CD14-positive monocyte (primary cell): ENCODE measurements around the gene DBR1. TPM values are rescaled to one million over a fixed set of nuclear protein-coding genes. Genes with fewer than 3 reads are reported as not detected.

Experiments used
- DNase-seq, 3 donors: peaks; one replicate each; pipeline ENCODE4 v3.0.0-alpha.2; 2011 to 2022
- H2AFZ ChIP-seq: 2 replicates; pipeline ENCODE4 v1.6.0; 2012; ENCODE audit warnings: mild to moderate bottlenecking, low read depth, low read length, inconsistent platforms; ENCODE audit not compliant: insufficient read depth, poor library complexity, severe bottlenecking
- H3K27ac ChIP-seq, 2 donors: 1 replicate in 1 of 2; 2 replicates in 1 of 2; pipeline ENCODE4 v1.5.1; 2012 to 2013; ENCODE audit warnings: low read length in 2 of 2, control low read depth in 1 of 2, inconsistent platforms in 1 of 2, low read depth in 1 of 2, mild to moderate bottlenecking in 1 of 2
- H3K27me3 ChIP-seq, 2 donors: one replicate each; pipeline versions ENCODE4 v1.6.0 to v1.6.1; 2011 to 2013; ENCODE audit warnings: low read length in 2 of 2; ENCODE audit not compliant: control insufficient read depth in 2 of 2, insufficient read depth in 2 of 2
- H3K36me3 ChIP-seq, 2 donors: replicated peaks in 1 of 2; 1 replicate in 1 of 2; 2 replicates in 1 of 2; pipeline versions ENCODE4 v1.5.1 to v1.6.1; 2012 to 2013; ENCODE audit warnings: low read length in 2 of 2, control low read depth in 1 of 2, inconsistent platforms in 1 of 2, mild to moderate bottlenecking in 1 of 2; ENCODE audit not compliant: insufficient read depth in 2 of 2, control insufficient read depth in 1 of 2
- H3K4me1 ChIP-seq, 2 donors: 1 replicate in 1 of 2; 2 replicates in 1 of 2; pipeline versions ENCODE4 v1.5.1 to v1.6.1; 2012 to 2013; ENCODE audit warnings: low read length in 2 of 2, control low read depth in 1 of 2, inconsistent platforms in 1 of 2, mild to moderate bottlenecking in 1 of 2, moderate library complexity in 1 of 2; ENCODE audit not compliant: insufficient read depth in 2 of 2, control insufficient read depth in 1 of 2
- H3K4me2 ChIP-seq: replicated peaks from 2 replicates; pipeline ENCODE3; 2012; ENCODE audit warnings: low read length, moderate library complexity, mild to moderate bottlenecking; ENCODE audit not compliant: poor library complexity, severe bottlenecking; ENCODE audit errors: extremely low read depth
- H3K4me3 ChIP-seq, 3 experiments: fragments of 200-600 bp in 1 of 3; sonication (generic) in 1 of 3; replicated peaks in 1 of 3; 1 replicate in 2 of 3; 2 replicates in 1 of 3; pipeline ENCODE4 v1.5.1; 2011 to 2013; ENCODE audit warnings: low read length in 3 of 3, mild to moderate bottlenecking in 3 of 3, control low read depth in 2 of 3, low read depth in 2 of 3, inconsistent platforms in 1 of 3, moderate library complexity in 1 of 3
- H3K79me2 ChIP-seq: 2 replicates; pipeline ENCODE4 v1.6.0; 2012; ENCODE audit warnings: mild to moderate bottlenecking, control low read depth, inconsistent platforms, low read length, moderate library complexity; ENCODE audit not compliant: insufficient read depth
- H3K9ac ChIP-seq: 2 replicates; pipeline ENCODE4 v1.6.0; 2017; ENCODE audit warnings: low read length, mild to moderate bottlenecking; ENCODE audit not compliant: insufficient read depth, poor library complexity, severe bottlenecking
- H3K9me3 ChIP-seq, 2 donors: replicated peaks in 1 of 2; 1 replicate in 1 of 2; 2 replicates in 1 of 2; pipeline versions ENCODE4 v1.5.1 to v1.6.1; 2012 to 2013; ENCODE audit warnings: low read length in 2 of 2, control low read depth in 1 of 2; ENCODE audit not compliant: control insufficient read depth in 1 of 2, insufficient read depth in 1 of 2
- H4K20me1 ChIP-seq: 2 replicates; pipeline ENCODE4 v1.6.0; 2012; ENCODE audit warnings: mild to moderate bottlenecking, low read length, control low read depth, moderate library complexity; ENCODE audit not compliant: insufficient read depth
- H3K27ac Mint-ChIP-seq, 7 donors: one replicate each; pipeline ENCODE4 v1.8.0; 2020; ENCODE audit warnings: mild to moderate bottlenecking in 7 of 7, mixed read lengths in 7 of 7, moderate library complexity in 6 of 7, inconsistent platforms in 2 of 7
- H3K27me3 Mint-ChIP-seq, 3 donors: one replicate each; pipeline ENCODE4 v1.8.0; 2021 to 2022; ENCODE audit warnings: low read depth in 3 of 3, mild to moderate bottlenecking in 3 of 3, mixed read lengths in 3 of 3, moderate library complexity in 3 of 3, inconsistent platforms in 1 of 3
- H3K36me3 Mint-ChIP-seq, 2 donors: one replicate each; pipeline ENCODE4 v1.8.0; 2020; ENCODE audit warnings: mixed read lengths in 2 of 2, inconsistent platforms in 1 of 2, mild to moderate bottlenecking in 1 of 2
- H3K4me1 Mint-ChIP-seq: one replicate; pipeline ENCODE4 v1.8.0; 2020; ENCODE audit warnings: mild to moderate bottlenecking, mixed read lengths
- H3K4me3 Mint-ChIP-seq, 2 donors: one replicate each; pipeline ENCODE4 v1.8.0; 2020; ENCODE audit warnings: mild to moderate bottlenecking in 2 of 2, mixed read lengths in 2 of 2, moderate library complexity in 1 of 2
- H3K9me3 Mint-ChIP-seq, 7 donors: one replicate each; pipeline ENCODE4 v1.8.0; 2020 to 2022; ENCODE audit warnings: mixed read lengths in 7 of 7, mild to moderate bottlenecking in 6 of 7, moderate library complexity in 6 of 7, inconsistent platforms in 2 of 7
- WGBS: methylation state at CpG from one replicate; pipeline ENCODE4 v1.1.5; 2013; ENCODE audit warnings: missing lambda C conversion rate; ENCODE audit not compliant: insufficient coverage; 5-methylcytosine and 5-hydroxymethylcytosine counted together
- intact Hi-C, 2 donors: fragments of 100-400 bp; cut with micrococcal nuclease; formaldehyde crosslinking; loops; one replicate each; pipeline versions ENCODE4 v1.15.0 to v1.15.1; 2023
- polyA plus RNA-seq, 3 donors: library from polyadenylated mRNA; depleted of rRNA in 1 of 3; unstranded in 2 of 3; stranded (reverse) in 1 of 3; fragments of 300-500 nt in 2 of 3; fragments of >200 nt in 1 of 3; fragmentation: Illumina TruSeq in 2 of 3; gene quantifications; 1 replicate in 2 of 3; 2 replicates in 1 of 3; pipeline ENCODE4 v1.2.3, GENCODE V29; 2012 to 2021
- TF ChIP-seq, protein P1 (sequence below): fragments of 200-600 bp; IDR thresholded peaks from one replicate; pipeline ENCODE4 v1.8.0; 2022; ENCODE audit warnings: antibody characterized with exemption, mild to moderate bottlenecking

The DBR1 gene
- polyA plus RNA-seq, 3 donors: 4.8 to 7.5 (median 5.6) TPM

GRCh38 chr3:138187296-138188012, 12.7 kb upstream of the DBR1 start, which contains the start of gene ARMC8:
Gene ARMC8 (plus strand): TSS chr3:138187301. CDS start chr3:138187555, 254 bp downstream.
- Mint-ChIP-seq H3K4me3 (peak within 1 kb of the TSS; percentile 92 to 96), H3K9me3 (no peaks in the 10 kb centered on the region), H3K27me3 (peaks cover 3 to 10% (median 4%) of the 10 kb centered on the region in 3 donors), H3K36me3 (peaks cover 12% of the 10 kb centered on the region in 2 donors), H3K4me1 (peaks cover 30% of the 10 kb centered on the region), H3K27ac (peak within 1 kb of the TSS; percentile 90 to 99 (median 98))
- intact Hi-C loops: loop anchor here (5.0 kb wide), 2 partner anchors 35 to 55 kb away; partner anchors contain the start of gene A4GNT (in 1 of the 2)
- peaks cover 53% of the 10 kb centered on the region for H3K79me2 ChIP-seq
- H3K36me3 ChIP-seq: peaks cover 6 to 8% of the 10 kb centered on the region in 2 donors
- peak in 1 of 3 donors; percentile 18 for DNase-seq
- peaks cover 0 to 2% of the 10 kb centered on the region in 2 donors for H3K27me3 ChIP-seq
- peaks cover 13 to 28% of the 10 kb centered on the region in 2 donors for H3K4me1 ChIP-seq
- H3K9ac ChIP-seq: peak within 1 kb of the TSS; percentile 96
- TF ChIP-seq, protein P1, sequence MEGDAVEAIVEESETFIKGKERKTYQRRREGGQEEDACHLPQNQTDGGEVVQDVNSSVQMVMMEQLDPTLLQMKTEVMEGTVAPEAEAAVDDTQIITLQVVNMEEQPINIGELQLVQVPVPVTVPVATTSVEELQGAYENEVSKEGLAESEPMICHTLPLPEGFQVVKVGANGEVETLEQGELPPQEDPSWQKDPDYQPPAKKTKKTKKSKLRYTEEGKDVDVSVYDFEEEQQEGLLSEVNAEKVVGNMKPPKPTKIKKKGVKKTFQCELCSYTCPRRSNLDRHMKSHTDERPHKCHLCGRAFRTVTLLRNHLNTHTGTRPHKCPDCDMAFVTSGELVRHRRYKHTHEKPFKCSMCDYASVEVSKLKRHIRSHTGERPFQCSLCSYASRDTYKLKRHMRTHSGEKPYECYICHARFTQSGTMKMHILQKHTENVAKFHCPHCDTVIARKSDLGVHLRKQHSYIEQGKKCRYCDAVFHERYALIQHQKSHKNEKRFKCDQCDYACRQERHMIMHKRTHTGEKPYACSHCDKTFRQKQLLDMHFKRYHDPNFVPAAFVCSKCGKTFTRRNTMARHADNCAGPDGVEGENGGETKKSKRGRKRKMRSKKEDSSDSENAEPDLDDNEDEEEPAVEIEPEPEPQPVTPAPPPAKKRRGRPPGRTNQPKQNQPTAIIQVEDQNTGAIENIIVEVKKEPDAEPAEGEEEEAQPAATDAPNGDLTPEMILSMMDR: no peak
- H2AFZ ChIP-seq: peak within 1 kb of the TSS; percentile 94
- H3K9me3 ChIP-seq: no peaks in the 10 kb centered on the region
- H3K4me3 ChIP-seq: peak within 1 kb of the TSS; percentile 64 to 97 (median 95)
- peak within 1 kb of the TSS; percentile 81 to 95 for H3K27ac ChIP-seq
- peaks cover 15% of the 10 kb centered on the region for H4K20me1 ChIP-seq
- H3K4me2 ChIP-seq: peak within 1 kb of the TSS; percentile 92
- under 1% methylated on average over 48 of the region's 59 CpGs for WGBS

DNA sequence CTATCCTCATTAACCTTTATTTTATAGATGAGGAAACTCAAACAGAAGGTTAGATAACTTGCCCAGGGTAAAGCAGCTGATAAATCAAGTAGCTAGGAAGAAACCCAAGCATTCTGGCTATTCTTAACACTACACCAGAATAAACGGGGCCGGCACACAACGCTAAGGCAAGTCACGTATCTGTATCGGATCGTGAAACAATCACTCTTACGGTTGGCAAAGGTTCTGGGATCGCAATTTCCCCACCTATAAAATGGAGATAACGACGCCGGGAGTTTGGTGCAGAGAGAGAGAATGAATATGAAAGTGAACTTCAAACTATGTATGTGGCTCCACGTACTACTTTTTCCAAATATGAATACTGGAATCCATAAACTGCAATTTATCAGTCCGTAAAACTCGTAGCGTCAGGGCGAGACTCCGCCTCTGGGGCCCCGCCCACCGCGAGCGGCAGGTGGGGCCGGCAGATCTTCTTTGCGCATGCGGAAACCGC, 12.1 kb upstream of the DBR1 start:
- H3K9me3 Mint-ChIP-seq: no peaks in the 10 kb centered on the region
- peaks cover 30% of the 10 kb centered on the region for H3K4me1 Mint-ChIP-seq
- peaks cover 4 to 6% of the 10 kb centered on the region in 2 donors for H3K36me3 ChIP-seq
- peak overlapping the region; percentile 96 for H3K9ac ChIP-seq
- H3K4me3 ChIP-seq: peak overlapping the region; percentile 64 to 97 (median 95)
- H2AFZ ChIP-seq: peak overlapping the region; percentile 94
- H3K27me3 ChIP-seq: peaks cover 0 to 2% of the 10 kb centered on the region in 2 donors
- peaks cover 12% of the 10 kb centered on the region for H4K20me1 ChIP-seq
- intact Hi-C loops: loop anchor here (5.0 kb wide), 2 partner anchors 35 to 55 kb away; partner anchors contain the start of gene A4GNT (in 1 of the 2)
- peaks cover 47% of the 10 kb centered on the region for H3K79me2 ChIP-seq
- H3K4me1 ChIP-seq: peaks cover 13 to 28% of the 10 kb centered on the region in 2 donors
- no peaks in the 10 kb centered on the region for H3K9me3 ChIP-seq
- H3K27ac ChIP-seq: peak overlapping the region; percentile 81 to 95
- 0% methylated on average over 13 of the region's 25 CpGs for WGBS
- H3K4me3 Mint-ChIP-seq: peak overlapping the region; percentile 92 to 96
- peak overlapping the region; percentile 92 for H3K4me2 ChIP-seq
- TF ChIP-seq, protein P1: no peak
- peak overlapping the region; percentile 90 to 99 (median 98) for H3K27ac Mint-ChIP-seq
- peaks cover 12% of the 10 kb centered on the region in 2 donors for H3K36me3 Mint-ChIP-seq
- peak; percentile 79 to 83 (median 82) for DNase-seq
- peaks cover 3 to 10% (median 4%) of the 10 kb centered on the region in 3 donors for H3K27me3 Mint-ChIP-seq
